Fibroblast of lung (primary cell): ENCODE data around the gene MDFIC. TPM values are rescaled to one million over a fixed set of nuclear protein-coding genes. Genes with fewer than 3 reads are reported as not detected.

Source experiments
- DNase-seq, 2 donors: peaks; one replicate each; pipeline versions ENCODE4 v3.0.0 to v3.0.0-alpha.2; 2010; ENCODE audit warnings: low read depth in 2 of 2
- H2AFZ ChIP-seq: 2 replicates; pipeline ENCODE4 v1.5.1; 2012; ENCODE audit warnings: low read length, control low read depth, inconsistent platforms
- H3K27ac ChIP-seq: 2 replicates; pipeline ENCODE4 v1.5.1; 2011; ENCODE audit warnings: low read length, control low read depth; ENCODE audit not compliant: insufficient read depth
- H3K27me3 ChIP-seq: 2 replicates; pipeline ENCODE4 v1.5.1; 2011; ENCODE audit warnings: mild to moderate bottlenecking, low read length; ENCODE audit not compliant: control insufficient read depth, insufficient read depth
- H3K36me3 ChIP-seq: 2 replicates; pipeline ENCODE4 v1.5.1; 2011; ENCODE audit warnings: low read length; ENCODE audit not compliant: control insufficient read depth, insufficient read depth
- H3K4me1 ChIP-seq: 2 replicates; pipeline ENCODE4 v1.5.1; 2011; ENCODE audit warnings: low read length; ENCODE audit not compliant: control insufficient read depth, insufficient read depth; ENCODE audit errors: extremely low read depth
- H3K4me2 ChIP-seq: 2 replicates; pipeline ENCODE4 v1.5.1; 2011; ENCODE audit warnings: low read length, control low read depth; ENCODE audit not compliant: insufficient read depth; ENCODE audit errors: extremely low read depth
- H3K4me3 ChIP-seq, 4 experiments: fragments of 200-600 bp in 1 of 4; sonication (generic) in 1 of 4; replicated peaks in 1 of 4; 2 replicates each; pipeline ENCODE4 v1.5.1; 2011 to 2016; ENCODE audit warnings: low read length in 4 of 4, low read depth in 3 of 4, mild to moderate bottlenecking in 3 of 4, control low read depth in 2 of 4, inconsistent platforms in 1 of 4, mixed read lengths in 1 of 4; ENCODE audit not compliant: insufficient read depth in 1 of 4; ENCODE audit errors: control extremely low read depth in 1 of 4
- H3K79me2 ChIP-seq: 2 replicates; pipeline ENCODE4 v1.5.1; 2012; ENCODE audit warnings: mild to moderate bottlenecking, low read length, inconsistent platforms; ENCODE audit not compliant: control insufficient read depth, insufficient read depth
- H3K9ac ChIP-seq: 2 replicates; pipeline ENCODE4 v1.5.1; 2011; ENCODE audit warnings: mild to moderate bottlenecking, low read length, control low read depth; ENCODE audit not compliant: insufficient read depth
- H3K9me3 ChIP-seq: 2 replicates; pipeline ENCODE4 v1.5.1; 2012; ENCODE audit warnings: low read depth, low read length; ENCODE audit not compliant: control insufficient read depth, insufficient read depth
- H4K20me1 ChIP-seq: 2 replicates; pipeline ENCODE4 v1.5.1; 2011; ENCODE audit warnings: low read length; ENCODE audit not compliant: control insufficient read depth, insufficient read depth; ENCODE audit errors: extremely low read depth
- CTCF ChIP-seq, 2 donors: IDR thresholded peaks in 1 of 2; conservative IDR thresholded peaks in 1 of 2; 1 replicate in 1 of 2; 2 replicates in 1 of 2; pipeline ENCODE4 v1.5.1; 2011 to 2012; ENCODE audit warnings: low read length in 2 of 2, control low read depth in 1 of 2, inconsistent platforms in 1 of 2, low read depth in 1 of 2, mild to moderate bottlenecking in 1 of 2
- EZH2 ChIP-seq: IDR thresholded peaks from 2 replicates; pipeline ENCODE4 v1.5.1; 2012; ENCODE audit warnings: low read length, control low read depth, mild to moderate bottlenecking; ENCODE audit errors: missing control alignments
- polyA plus RNA-seq, 2 donors: library from polyadenylated mRNA; depleted of rRNA in 1 of 2; stranded (reverse) in 1 of 2; unstranded in 1 of 2; fragments of >200 nt; gene quantifications; 2 replicates each; pipeline ENCODE4 v1.2.1, GENCODE V29; 2011 to 2012; ENCODE audit warnings: missing spikeins in 1 of 2
- total RNA-seq: library from RNA; depleted of rRNA; stranded (reverse); fragments of >200 nt; gene quantifications from 2 replicates; pipeline ENCODE4 v1.2.1, GENCODE V29; 2014

The MDFIC gene
- total and polyA plus RNA-seq, 2 donors (not counting 1 experiment from before 2014, with no cell fraction given) = 38.7 to 67.4 TPM

- TF ChIP-seq EZH2 (no peak), CTCF (conservative IDR thresholded peaks at IDR 0.05 in 1 of 2, IDR thresholded peaks at IDR 0.05 in 1 of 2; ENCODE audit: low read depth in 1 of 2, low read length in 2 of 2) (no peak)
- Histone ChIP-seq H2AFZ (no peak overlapping the region), H3K4me1 (peaks cover 3% of the 10 kb centered on the region), H4K20me1 (no peaks in the 10 kb centered on the region), H3K27me3 (no peaks in the 10 kb centered on the region), H3K27ac (no peak overlapping the region), H3K4me3 (no peak overlapping the region), H3K9ac (no peak overlapping the region), H3K79me2 (peaks cover 16% of the 10 kb centered on the region), H3K9me3 (no peaks in the 10 kb centered on the region), H3K4me2 (no peak overlapping the region), H3K36me3 (no peaks in the 10 kb centered on the region)
- DNase-seq = no peak
Observed at GRCh38 chr7:114919587-114919986, 2.3 kb upstream of the MDFIC start.

GRCh38 chr7:114921631-114922025 lies 266 bp upstream of the MDFIC start:
- Histone ChIP-seq H3K4me1 (peaks cover 6% of the 10 kb centered on the region), H3K27ac (peak overlapping the region; percentile 76), H3K79me2 (peaks cover 35% of the 10 kb centered on the region), H3K4me3 (peak overlapping the region in 2 of 4 experiments; percentile 79 to 87), H3K9ac (peak overlapping the region; percentile 71), H4K20me1 (no peaks in the 10 kb centered on the region), H3K9me3 (no peaks in the 10 kb centered on the region), H3K4me2 (peak overlapping the region; percentile 9), H3K27me3 (no peaks in the 10 kb centered on the region), H3K36me3 (no peaks in the 10 kb centered on the region), H2AFZ (peak overlapping the region; percentile 75)
- no peak for TF ChIP-seq CTCF (conservative IDR thresholded peaks at IDR 0.05 in 1 of 2, IDR thresholded peaks at IDR 0.05 in 1 of 2; ENCODE audit: low read depth in 1 of 2, low read length in 2 of 2)
- TF ChIP-seq EZH2 = no peak
- no peak for DNase-seq

GRCh38 chr7:114922652-114923402 lies 933 bp downstream of the MDFIC start:
- no peaks in the 10 kb centered on the region for H3K27me3 ChIP-seq
- H3K4me2 ChIP-seq = peak overlapping the region; percentile 68
- peak overlapping the region; percentile 56 to 89 (median 83) for H3K4me3 ChIP-seq
- H3K27ac ChIP-seq = peak overlapping the region; percentile 76
- peak overlapping the region; percentile 88 for H2AFZ ChIP-seq
- no peak for TF ChIP-seq EZH2
- no peak for TF ChIP-seq CTCF (conservative IDR thresholded peaks at IDR 0.05 in 1 of 2, IDR thresholded peaks at IDR 0.05 in 1 of 2; ENCODE audit: low read depth in 1 of 2, low read length in 2 of 2)
- peak overlapping the region; percentile 71 for H3K9ac ChIP-seq
- H3K9me3 ChIP-seq = no peaks in the 10 kb centered on the region
- H4K20me1 ChIP-seq = no peaks in the 10 kb centered on the region
- H3K36me3 ChIP-seq = no peaks in the 10 kb centered on the region
- DNase-seq = peak; percentile 80 to 89
- peaks cover 40% of the 10 kb centered on the region for H3K79me2 ChIP-seq
- peaks cover 6% of the 10 kb centered on the region for H3K4me1 ChIP-seq
